Osteocyte (in vitro differentiated cells): ENCODE results near the gene IGF1R. TPM values are rescaled to one million over a fixed set of nuclear protein-coding genes. Genes with fewer than 3 reads are reported as not detected.

Experiments used
- DNase-seq: peaks from one replicate; pipeline ENCODE4 v3.0.0; 2021; ENCODE audit warnings: mixed read lengths; ENCODE audit not compliant: unreplicated experiment; ENCODE audit errors: extremely low spot score
- H3K27ac Mint-ChIP-seq: one replicate; pipeline ENCODE4 v1.8.0; 2021; ENCODE audit warnings: mild to moderate bottlenecking, mixed read lengths; ENCODE audit not compliant: unreplicated experiment
- H3K27me3 Mint-ChIP-seq: one replicate; pipeline ENCODE4 v1.8.0; 2021; ENCODE audit warnings: mixed read lengths; ENCODE audit not compliant: unreplicated experiment
- H3K36me3 Mint-ChIP-seq: one replicate; pipeline ENCODE4 v1.8.0; 2021; ENCODE audit warnings: mixed read lengths; ENCODE audit not compliant: unreplicated experiment
- H3K4me1 Mint-ChIP-seq: one replicate; pipeline ENCODE4 v1.8.0; 2021; ENCODE audit warnings: mixed read lengths; ENCODE audit not compliant: unreplicated experiment
- H3K4me3 Mint-ChIP-seq: one replicate; pipeline ENCODE4 v1.8.0; 2021; ENCODE audit warnings: mild to moderate bottlenecking, moderate library complexity, mixed read lengths; ENCODE audit not compliant: unreplicated experiment
- H3K9me3 Mint-ChIP-seq: one replicate; pipeline ENCODE4 v1.8.0; 2021; ENCODE audit warnings: mixed read lengths; ENCODE audit not compliant: unreplicated experiment
- CTCF ChIP-seq: fragments of 200-600 bp; sonication (generic); IDR thresholded peaks from 2 replicates; pipeline ENCODE4 v1.5.0; 2021; ENCODE audit warnings: antibody characterized with exemption, mild to moderate bottlenecking, moderate library complexity
- total RNA-seq: library from RNA; stranded (reverse); gene quantifications from 2 replicates; pipeline ENCODE4 v1.2.1, GENCODE V29; 2021

IGF1R gene
- total RNA-seq, 1 donor from 2014 or later = 174 TPM

DNA sequence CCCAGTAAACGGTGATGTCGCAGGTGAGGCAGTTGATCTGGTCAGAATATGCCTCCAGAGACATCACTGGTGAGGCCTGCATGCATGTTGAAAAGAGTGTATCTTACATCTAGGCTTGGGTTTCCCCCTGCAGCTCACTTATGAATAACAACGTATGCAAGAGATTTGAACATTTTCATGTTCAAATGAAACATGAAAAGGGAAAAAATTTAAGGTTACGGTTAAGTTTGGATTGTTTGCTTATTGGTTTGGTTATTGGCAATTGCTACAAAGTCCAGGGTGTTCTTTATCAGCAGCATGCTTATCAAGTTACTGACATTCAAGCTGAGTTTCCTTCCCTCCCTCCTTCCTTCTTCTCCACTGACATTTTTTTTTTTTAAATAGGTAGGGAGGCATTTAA lies 123.2 kb downstream of the IGF1R start:
- no peak for DNase-seq
- Mint-ChIP-seq H3K27ac (no peak overlapping the region), H3K4me3 (no peak overlapping the region), H3K4me1 (peaks cover 53% of the 10 kb centered on the region), H3K27me3 (no peaks in the 10 kb centered on the region), H3K9me3 (no peaks in the 10 kb centered on the region), H3K36me3 (no peaks in the 10 kb centered on the region)
- TF ChIP-seq CTCF = no peak

- H3K4me3 Mint-ChIP-seq = no peak overlapping the region
- no peak overlapping the region for H3K27ac Mint-ChIP-seq
- H3K36me3 Mint-ChIP-seq = no peaks in the 10 kb centered on the region
- DNase-seq = no peak
- peaks cover 55% of the 10 kb centered on the region for H3K4me1 Mint-ChIP-seq
- no peaks in the 10 kb centered on the region for H3K9me3 Mint-ChIP-seq
- H3K27me3 Mint-ChIP-seq = no peaks in the 10 kb centered on the region
- no peak for TF ChIP-seq CTCF
These were observed 124.6 kb downstream of the IGF1R start for GRCh38 chr15:98772895-98773294.

DNA sequence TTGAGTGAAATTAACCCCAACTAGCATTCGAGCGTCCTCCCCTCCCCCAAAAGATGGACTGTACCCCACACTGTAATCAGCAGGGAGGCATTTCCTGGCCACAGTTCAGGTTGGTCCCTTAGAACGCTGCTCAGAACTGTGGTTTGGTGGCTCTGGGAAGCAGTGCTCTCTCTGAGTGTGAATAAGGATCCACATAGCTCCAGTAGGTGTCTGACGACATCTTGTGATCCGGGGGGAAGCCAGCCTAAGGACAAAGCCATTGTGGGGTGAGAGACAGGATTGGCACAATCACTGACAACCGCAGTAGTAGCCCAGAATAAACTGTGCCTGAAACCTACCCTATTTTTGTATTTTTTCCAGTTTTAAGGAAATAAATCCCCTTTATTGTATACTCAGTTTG lies 125.3 kb downstream of the IGF1R start:
- Mint-ChIP-seq H3K4me3 (no peak overlapping the region), H3K36me3 (no peaks in the 10 kb centered on the region), H3K27me3 (no peaks in the 10 kb centered on the region), H3K27ac (no peak overlapping the region), H3K4me1 (peaks cover 54% of the 10 kb centered on the region), H3K9me3 (no peaks in the 10 kb centered on the region)
- DNase-seq = no peak
- TF ChIP-seq CTCF = no peak

- Mint-ChIP-seq H3K9me3 (no peaks in the 10 kb centered on the region), H3K4me3 (no peak overlapping the region), H3K4me1 (peaks cover 60% of the 10 kb centered on the region), H3K36me3 (no peaks in the 10 kb centered on the region), H3K27ac (no peak overlapping the region), H3K27me3 (no peaks in the 10 kb centered on the region)
- DNase-seq = peak; percentile 77
- no peak for TF ChIP-seq CTCF
These were observed 126.6 kb downstream of the IGF1R start for GRCh38 chr15:98774756-98775497.

DNA sequence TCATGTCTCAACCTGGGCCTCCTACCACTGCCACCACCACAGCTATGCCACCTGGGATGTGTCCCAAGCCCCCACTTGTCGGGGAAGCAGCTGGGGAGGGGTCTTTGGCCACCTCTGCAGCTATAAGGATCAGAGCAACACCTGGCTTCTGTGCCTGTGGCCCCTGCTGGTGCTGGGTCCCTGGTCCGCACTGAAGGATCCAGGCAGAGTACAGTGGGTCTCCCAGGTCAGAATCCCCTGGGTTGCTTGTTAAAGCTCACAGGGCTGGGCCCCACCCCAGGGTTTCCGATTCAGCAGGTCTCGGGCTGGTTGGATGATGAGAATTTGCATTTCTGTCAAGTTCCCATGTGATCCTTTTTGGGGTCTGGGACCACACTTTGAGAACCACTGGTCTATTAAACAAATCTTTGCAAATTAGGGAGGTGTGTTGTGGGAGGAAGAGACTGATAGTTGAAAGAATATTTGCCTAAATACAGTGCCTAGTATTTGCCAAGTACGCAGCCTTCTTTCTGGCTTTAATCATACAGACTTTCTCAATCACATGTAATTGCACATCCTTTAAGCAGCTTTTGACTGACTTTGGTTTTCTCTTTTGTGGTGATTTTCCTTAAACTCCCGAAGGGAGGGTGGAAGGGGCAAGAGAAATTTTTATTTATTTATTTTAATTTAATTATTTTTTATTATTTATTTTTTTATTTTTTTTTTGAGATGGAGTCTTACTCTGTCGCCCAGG lies 127.3 kb downstream of the IGF1R start:
- Mint-ChIP-seq H3K36me3 (no peaks in the 10 kb centered on the region), H3K27me3 (no peaks in the 10 kb centered on the region), H3K4me1 (peaks cover 56% of the 10 kb centered on the region), H3K9me3 (no peaks in the 10 kb centered on the region), H3K4me3 (no peak overlapping the region), H3K27ac (no peak overlapping the region)
- peak; percentile 0 for DNase-seq
- TF ChIP-seq CTCF = no peak
